HG03159 (cell line): Measurements from ENCODE around the gene FCN3.
"Not testable (repeated sequence)": the region's sequence is repeated elsewhere in the genome, so short reads cannot be mapped to it uniquely, and the experiment has no call there.

ENCODE experiments used
- ATAC-seq: cut with Tn5 transposase; IDR thresholded peaks from one replicate; pipeline ENCODE4 v1.9.1; 2021; ENCODE audit warnings: mild to moderate bottlenecking, moderate library complexity; ENCODE audit not compliant: unreplicated experiment

Gene FCN3

DNA sequence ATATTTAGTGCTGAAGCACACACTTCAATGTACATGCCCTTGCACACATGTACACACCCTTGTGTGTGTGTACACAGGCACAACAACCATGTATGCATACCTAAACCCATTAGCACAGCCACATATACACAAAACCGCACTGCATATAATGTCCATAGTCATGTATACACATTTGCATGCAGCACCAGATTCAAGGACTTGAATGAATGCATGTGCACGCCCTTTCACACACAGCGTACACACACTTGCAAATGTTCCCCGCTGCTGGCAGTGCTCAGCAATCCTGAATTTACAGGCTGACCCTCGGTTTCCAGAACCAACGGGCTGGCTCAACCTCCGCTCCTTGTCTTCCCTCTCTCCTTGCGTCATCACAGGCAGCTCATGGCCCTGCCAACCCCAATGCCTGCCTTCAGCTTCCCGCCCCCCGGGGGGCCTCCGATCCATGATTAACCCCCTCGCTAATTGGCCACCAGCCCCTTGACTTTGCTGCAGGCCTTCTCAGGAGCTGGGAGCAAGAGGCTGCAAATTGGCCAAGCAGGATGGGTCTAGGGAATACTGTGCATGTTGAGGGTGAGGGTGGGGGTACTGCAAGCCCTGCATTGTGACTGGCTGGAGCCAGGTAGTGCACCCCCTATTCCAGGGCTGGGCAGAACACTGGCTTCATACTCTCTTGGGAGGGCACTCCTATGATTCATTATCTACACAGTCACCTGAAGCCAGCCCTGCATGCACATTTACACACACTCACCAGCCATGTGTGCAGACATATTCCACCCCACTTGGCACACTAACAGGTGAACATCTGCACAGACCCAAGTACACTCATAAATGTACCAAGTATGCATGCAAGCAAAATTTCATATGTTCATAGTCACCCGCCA is 25.7 kb upstream of the FCN3 start:
- ATAC-seq = no peak

GRCh38 chr1:27399251-27400025 is 24.8 kb upstream of the FCN3 start:
- ATAC-seq = no peak

DNA sequence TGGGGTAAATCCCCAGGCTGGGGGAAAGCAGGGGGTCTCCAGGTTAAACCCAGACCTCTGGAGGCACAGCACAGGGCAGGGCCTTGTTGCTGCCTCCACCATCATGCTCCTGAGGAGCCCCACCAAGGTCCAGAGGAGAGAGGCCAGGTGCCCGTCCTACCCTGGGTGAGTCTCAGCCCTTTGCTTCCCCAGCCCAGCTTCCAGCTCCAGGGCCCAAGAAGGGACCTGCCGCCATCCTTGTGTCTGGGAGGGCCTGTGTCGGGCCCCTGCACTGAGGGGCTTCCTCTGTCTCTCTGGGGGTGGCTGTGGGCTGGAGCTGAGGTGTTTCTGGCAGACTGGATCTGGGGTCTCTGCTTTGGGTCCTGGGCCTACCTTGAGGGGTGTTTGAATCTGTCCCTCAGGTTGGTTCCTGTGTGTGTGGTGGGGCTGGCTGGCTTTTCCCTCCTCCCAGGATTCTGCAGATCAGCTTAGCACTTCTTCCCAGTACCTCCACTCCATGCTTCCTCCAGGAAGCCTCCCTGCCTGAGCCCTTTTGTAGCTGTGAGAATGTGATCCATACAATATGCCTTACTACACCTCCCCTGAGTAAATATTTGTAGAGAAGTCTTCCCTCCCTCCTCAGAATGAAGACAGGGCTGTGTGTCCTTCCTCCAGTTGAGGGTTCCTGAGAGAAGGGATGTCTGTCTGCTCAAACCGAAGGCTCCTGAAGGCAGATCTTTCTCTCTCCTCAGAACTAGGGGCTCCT is 24.0 kb upstream of the FCN3 start:
- ATAC-seq = no peak

DNA sequence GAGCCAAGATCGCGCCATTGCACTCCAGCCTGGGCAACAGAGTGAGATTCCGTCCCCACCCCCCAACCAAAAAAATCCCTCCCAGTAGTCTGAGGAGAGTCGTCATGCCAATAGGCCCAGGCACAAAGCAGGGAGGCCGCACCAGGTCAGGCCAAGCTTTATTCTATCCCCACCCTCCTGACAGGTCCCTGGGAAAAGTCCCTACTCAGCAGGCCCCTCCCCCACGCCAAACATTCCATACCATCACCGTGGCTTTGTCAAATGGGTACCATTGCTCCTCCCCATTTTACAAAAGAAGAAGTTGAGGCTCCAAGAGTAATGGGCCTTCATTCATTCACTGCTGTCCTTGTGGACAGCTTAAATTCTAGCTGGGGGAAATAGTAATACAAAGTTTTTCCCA is 23.1 kb upstream of the FCN3 start:
- no peak for ATAC-seq

DNA sequence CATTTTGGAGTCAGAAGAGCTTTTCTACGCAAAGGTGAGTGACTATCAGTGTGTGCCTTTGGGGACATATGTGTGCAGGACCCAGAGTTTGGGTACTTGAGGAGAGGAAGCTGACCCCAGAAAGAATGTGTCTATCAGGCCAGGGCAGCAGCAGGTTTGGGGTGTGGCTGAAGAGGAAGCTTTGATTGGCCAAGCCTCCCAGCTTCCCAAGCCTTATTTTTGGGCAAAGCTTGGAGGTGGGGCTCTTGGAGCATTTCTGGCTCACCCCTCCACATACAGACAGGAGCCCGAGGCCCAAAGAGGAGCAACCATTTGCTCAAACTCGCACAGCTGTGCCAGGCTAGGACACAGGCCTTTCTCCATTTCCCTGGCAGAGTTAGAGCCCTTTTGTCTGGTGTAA is 22.5 kb upstream of the FCN3 start:
- ATAC-seq = no peak

DNA sequence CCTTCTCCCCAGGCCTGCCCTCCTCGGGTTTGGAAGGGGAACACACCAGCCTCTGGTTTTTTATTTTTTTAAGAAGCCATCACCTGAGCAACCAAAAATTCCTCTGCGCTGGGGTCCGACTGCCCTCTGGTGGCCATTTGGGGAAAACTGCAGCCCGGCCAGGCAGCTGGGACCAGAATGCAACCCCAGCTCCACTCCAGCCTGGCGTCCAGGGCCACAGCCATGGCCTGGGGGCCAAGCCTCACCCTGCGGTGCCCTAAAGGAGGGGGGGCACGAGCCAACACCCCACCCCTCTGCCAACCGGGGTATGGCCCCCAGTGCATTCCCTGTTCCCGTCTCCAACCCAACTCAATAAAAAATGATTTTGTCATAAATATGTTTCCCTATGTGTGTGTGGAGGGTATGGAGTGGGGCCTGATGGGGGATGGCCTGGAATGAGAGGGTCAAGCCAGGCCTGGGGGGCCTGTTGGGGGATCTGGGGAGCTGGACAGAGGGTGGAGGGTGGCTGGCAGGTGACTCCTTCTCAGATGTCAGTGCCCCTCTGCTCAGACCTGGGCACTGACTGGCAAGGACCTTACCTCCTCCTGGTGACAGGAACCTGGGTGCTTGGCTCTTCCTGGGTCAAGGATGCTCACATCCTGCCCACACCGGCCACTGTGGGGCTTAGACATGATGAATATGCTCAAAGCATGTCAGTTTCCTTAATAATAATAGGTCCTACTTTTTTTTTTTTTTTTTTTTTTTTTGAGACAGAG is 21.0 kb upstream of the FCN3 start:
- no peak for ATAC-seq

- ATAC-seq = no peak
Measured at GRCh38 chr1:27394925-27395324, 20.3 kb upstream of the FCN3 start.

GRCh38 chr1:27394282-27394658 is 19.6 kb upstream of the FCN3 start:
- ATAC-seq = no peak

DNA sequence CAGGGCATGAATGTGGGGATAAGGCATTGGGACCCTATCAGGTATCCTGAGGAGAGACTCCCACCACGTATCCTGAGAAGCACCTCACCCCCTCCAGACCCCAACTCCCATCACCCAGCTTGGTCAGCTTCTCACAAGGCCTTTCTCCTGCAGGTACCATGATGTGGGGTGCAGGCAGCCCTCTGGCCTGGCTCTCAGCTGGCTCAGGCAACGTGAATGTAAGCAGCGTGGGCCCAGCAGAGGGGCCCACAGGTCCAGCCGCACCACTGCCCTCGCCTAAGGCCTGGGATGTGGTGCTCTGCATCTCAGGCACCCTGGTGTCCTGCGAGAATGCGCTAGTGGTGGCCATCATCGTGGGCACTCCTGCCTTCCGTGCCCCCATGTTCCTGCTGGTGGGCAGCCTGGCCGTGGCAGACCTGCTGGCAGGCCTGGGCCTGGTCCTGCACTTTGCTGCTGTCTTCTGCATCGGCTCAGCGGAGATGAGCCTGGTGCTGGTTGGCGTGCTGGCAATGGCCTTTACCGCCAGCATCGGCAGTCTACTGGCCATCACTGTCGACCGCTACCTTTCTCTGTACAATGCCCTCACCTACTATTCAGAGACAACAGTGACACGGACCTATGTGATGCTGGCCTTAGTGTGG is 19.1 kb upstream of the FCN3 start:
- no peak for ATAC-seq

DNA sequence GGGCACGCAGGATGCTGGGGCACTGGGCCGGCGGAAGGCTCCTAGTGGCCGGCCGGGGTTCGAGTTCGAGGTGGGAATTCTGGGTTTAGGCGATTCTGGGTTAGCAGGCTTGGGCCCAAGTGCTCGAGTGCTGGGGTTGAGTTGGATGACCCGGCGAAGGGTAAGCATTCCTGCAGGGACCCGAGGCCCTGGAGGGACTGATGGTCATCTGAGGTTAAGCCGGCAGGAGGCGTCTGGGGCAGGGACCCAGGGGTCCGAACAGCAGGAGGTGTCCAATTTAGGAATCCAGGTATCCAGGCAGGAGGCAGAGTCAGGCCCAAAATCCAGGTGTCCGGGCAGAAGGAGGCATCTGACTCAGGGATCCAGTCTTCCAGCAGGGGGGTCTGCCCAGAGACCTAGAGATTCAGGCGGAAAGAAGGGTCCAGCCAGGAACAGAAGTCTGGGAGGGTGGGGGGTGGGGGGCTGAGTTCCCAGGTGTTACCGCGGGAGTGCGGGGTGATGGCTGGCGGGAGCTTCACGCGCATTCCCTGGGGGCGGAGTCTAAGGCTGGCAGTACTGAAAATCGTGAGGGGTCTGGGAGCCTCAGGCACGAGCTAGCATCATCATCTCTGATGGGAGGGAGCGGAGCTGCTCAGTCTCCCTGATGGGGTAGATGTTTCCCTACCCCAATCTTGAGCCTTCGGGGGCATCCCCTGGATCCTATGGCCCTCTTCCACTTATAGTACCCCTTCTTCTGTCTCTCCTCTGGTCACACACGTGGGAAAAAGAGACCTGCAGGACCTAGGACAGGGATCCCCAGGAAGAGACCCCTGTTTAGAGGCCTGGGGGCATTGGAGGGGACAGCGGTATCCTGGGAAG is 18.4 kb upstream of the FCN3 start:
- ATAC-seq = no peak

DNA sequence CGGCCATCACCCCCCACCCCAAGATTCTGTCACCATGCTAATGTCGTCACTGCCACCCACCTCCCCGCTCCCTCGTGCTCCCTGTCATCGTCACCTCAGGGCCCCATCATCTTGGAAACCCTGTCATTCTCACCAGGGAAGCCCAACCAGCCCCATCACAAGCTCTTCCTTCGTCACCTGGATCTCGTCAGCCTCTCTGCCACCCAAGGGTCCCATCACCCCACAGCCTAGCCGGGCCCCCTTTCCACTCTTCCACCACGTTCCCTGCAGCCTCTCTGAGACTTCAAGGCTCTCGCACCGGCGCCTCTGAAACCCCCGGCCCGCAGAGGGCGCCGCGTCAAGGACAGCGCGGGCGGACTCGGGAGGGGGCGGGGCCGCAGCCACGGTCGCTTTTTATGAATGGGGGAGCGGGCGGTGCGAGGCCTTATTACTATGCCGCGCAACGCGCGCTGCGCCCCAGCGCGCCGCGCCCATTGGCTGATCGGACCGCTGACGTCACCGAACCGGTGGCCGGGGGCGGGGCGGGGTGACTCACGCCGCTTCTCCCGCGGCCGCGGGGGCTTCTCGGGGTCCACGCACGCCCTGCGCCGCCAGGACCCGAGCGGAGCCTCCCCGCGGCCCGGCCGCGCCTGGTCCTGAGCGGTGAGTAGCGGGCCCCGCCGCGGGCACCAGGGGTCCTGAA is 17.6 kb upstream of the FCN3 start, which contains the start of gene GPR3:
Gene GPR3, plus strand, starts transcription at position 527 of the 682 bp plus-strand sequence. CDS start 1,177 bp downstream, outside the sequence.
- ATAC-seq = peak; percentile 70

DNA sequence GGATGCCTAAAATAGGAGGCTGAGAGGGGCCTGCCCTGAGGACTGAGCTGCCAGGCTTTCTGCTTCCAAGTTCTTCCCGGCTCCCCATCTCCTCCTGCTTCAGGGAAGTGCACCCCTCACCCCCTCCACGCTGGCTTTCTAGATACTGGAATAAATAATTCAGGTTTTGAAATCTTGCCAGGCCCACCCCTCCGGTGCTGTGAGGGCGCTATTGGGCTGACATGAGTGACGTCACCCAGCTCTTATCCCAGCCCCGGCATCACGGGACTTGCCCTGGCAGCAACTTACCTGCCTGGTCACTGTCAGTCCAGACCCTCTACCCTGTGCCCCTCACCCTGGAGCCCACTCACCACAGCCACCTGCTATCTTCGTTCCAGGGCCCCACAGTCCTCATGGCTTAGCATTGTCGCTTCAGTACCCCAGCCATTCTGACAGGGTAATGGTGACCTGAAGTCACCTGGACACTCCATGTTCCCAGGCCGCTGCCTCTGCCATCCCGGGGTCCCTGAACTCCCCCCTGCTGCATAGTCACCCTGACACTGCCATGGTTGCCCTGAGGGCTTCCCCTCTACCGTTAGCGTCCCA is 17.0 kb upstream of the FCN3 start:
- no peak for ATAC-seq

DNA sequence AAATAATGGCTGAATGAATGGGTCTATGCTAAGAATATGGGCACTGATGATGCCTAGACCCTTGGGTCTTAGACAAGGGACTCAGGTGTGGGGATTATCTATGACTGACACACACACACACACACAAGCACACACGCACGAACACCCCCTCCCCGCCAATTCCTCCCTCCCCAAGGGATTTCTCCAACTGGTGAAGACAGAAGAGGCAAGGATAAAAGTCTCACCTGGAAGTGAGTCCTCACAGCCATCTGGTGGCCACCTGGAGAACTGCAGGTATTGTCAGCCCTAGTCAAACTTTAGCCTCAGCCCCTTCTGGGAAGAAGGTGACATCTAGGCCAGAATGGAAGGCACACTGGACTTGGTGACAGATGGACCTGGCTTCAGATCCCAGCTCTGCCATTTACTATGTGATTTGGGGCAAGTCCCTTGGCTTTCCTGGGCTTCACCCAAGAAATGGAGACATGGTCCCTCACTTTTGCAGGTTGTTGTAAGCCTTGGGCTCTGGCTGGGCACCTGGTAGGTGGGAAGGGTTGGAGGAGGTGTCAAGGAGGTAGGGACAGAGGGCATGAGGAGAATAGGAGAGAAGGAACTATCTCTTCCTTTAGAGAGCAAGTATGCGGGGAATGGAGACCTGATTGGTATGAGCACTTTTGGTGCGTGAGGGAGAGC is 13.8 kb upstream of the FCN3 start:
- no peak for ATAC-seq

DNA sequence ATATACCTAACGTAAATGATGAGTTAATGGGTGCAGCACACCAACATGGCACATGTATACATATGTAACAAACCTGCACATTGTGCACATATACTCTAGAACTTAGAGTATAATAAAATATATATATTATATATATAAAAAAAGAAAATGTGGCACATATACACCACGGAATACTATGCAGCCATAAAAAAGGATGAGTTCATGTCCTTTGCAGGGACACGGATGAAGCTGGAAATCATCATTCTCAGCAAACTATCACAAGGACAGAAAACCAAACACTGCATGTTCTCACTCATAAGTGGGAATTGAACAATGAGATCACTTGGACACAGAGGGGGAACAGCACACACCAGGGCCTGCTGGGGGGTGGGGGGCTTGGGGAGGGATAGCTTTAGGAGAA is 10.2 kb upstream of the FCN3 start:
- not testable (repeated sequence) for ATAC-seq

DNA sequence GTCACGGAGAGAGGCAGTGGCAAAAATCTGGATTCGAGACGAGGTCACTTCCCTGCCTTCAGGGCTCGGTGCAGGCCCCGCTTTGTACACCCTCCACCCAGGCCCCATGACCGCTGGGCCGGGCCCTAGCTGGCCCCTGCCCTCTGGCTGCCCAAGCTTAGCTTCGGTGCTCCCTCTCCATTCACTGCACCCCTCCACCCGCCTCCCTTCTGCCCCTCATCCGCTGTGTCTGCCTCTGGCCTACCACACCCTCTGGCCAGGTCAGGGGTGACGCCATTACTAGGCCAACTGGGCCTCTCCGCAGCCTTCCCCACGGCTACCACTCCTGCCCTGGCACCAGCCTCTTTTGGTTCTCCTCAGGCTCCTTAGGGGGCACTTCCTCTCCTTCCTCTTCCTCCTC is 9.0 kb upstream of the FCN3 start:
- no peak for ATAC-seq

DNA sequence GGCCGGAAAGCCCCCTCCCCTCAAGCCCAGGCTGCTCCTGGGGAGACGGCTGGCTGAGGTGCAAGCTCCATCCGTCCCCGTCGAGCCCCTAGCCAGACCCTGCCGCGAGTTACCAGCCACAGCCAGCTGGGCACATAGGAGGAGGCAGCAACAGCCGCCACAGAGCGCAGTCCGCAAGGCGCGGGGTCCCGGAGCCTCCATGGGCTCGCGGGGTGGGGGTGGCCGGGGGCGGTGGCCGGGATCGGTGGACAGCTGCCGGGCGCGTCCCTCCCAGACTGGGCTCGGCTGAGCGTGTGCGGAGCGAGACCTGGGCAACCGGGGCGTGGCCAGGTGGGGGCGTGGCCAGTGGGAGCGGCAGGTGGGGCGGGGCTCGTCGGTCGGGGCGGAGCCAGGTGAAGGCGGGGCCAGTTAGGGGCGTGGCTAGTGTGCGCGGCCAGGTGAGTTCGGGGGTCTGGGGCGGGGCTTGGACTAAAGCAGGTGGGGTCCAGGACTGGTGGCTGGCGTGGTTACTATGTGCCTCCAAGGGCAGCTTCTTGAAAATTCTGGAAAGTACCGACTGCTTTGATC is 8.5 kb upstream of the FCN3 start, which contains the start of gene CD164L2:
Gene CD164L2, minus strand, starts transcription at position 295 of the 567 bp plus-strand sequence. Its CDS starts 94 bp downstream, at position 201.
- no peak for ATAC-seq
